Measurements from ENCODE around the gene EGR2.

The EGR2 gene

GRCh38 chr10:62839590-62839989, 23.4 kb upstream of the EGR2 start:
- TF ChIP-seq CTCF (IDR thresholded peaks at IDR 0.05): no peak

DNA sequence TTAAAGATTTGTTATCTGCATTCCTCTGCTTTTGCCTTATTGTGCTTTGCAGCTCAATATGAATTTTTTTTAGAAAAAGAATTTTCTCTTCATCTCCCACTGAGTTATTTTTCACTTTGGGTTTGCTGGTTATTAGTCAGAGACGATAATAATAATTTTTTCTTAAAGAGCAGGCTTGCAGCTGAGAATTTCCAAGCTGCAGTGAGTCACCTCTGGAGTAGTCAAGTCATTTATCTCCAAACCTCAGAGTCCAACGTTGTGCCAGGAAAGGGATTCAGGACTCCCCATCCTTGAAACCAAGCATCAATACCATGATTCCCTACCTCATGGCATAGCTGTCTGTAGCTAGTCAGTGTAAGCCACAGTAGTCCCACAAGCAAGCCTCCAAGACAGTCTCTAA, 15.2 kb upstream of the EGR2 start:
- no peak for TF ChIP-seq CTCF (IDR thresholded peaks at IDR 0.05)

DNA sequence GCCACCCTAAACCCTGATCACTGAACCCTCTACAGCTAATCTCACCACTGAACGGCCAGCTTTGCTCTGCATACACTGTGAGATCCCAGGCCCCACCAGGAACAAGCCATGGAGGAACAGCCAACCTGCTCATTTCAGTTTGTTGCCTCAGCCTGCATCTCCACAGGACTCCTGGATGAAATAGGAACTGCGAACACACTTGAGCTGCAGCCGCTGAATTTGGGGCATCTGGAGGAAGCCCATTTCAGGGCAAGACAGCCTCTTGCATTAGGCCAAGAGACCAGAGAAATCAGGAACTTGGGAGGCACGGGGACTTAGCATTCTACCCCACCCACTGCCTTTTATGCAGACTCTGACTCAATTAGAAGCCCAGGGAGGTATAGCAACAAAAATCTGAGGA, 14.5 kb upstream of the EGR2 start:
- no peak for TF ChIP-seq CTCF (IDR thresholded peaks at IDR 0.05)

GRCh38 chr10:62829622-62830021, 13.5 kb upstream of the EGR2 start:
- no peak for TF ChIP-seq CTCF (IDR thresholded peaks at IDR 0.05)

GRCh38 chr10:62826273-62826672, 10.1 kb upstream of the EGR2 start:
- TF ChIP-seq CTCF (IDR thresholded peaks at IDR 0.05): no peak

- TF ChIP-seq CTCF (IDR thresholded peaks at IDR 0.05): no peak
These were observed 4.4 kb upstream of the EGR2 start for GRCh38 chr10:62820586-62820985.

GRCh38 chr10:62819141-62819920, 3.2 kb upstream of the EGR2 start:
- TF ChIP-seq CTCF (IDR thresholded peaks at IDR 0.05): no peak
